Thyroid gland (tissue), 4 donors: ENCODE data around the gene DHRS7B. TPM values are rescaled to one million over a fixed set of nuclear protein-coding genes. Genes with fewer than 3 reads are reported as not detected.
"Not testable (repeated sequence)": the region's sequence is repeated elsewhere in the genome, so short reads cannot be mapped to it uniquely, and the experiment has no call there.

ENCODE experiments used
- DNase-seq, 2 donors: peaks; one replicate each; pipeline ENCODE4 v3.0.0-alpha.2; 2019
- H3K27ac ChIP-seq, 3 donors: fragments of 200-600 bp; sonication (generic); 1 replicate in 2 of 3; 2 replicates in 1 of 3; pipeline ENCODE4 v1.5.1; 2016 to 2019; ENCODE audit warnings: mild to moderate bottlenecking in 1 of 3, moderate library complexity in 1 of 3
- H3K27me3 ChIP-seq: fragments of 200-600 bp; sonication (generic); one replicate; pipeline ENCODE4 v1.5.1; 2019
- H3K36me3 ChIP-seq, 2 donors: fragments of 200-600 bp; sonication (generic); one replicate each; pipeline ENCODE4 v1.5.1; 2016 to 2019
- H3K4me1 ChIP-seq, 2 donors: fragments of 200-600 bp; sonication (generic); one replicate each; pipeline ENCODE4 v1.5.1; 2017 to 2019
- H3K4me3 ChIP-seq, 3 donors: fragments of 200-600 bp; sonication (generic); replicated peaks in 1 of 3; 1 replicate in 2 of 3; 2 replicates in 1 of 3; pipeline ENCODE4 v1.5.1; 2016; ENCODE audit warnings: mild to moderate bottlenecking in 1 of 3
- H3K9me3 ChIP-seq: fragments of 200-600 bp; sonication (generic); one replicate; pipeline ENCODE4 v1.5.1; 2017
- POLR2A ChIP-seq, 2 donors: fragments of 450-650 bp; IDR thresholded peaks; one replicate each; pipeline ENCODE4 v1.6.1; 2017; ENCODE audit warnings: antibody characterized with exemption in 2 of 2, mild to moderate bottlenecking in 2 of 2, moderate library complexity in 1 of 2
- WGBS, 2 donors: methylation state at CpG; one replicate each; pipeline ENCODE4 v1.1.5; 2017; 5-methylcytosine and 5-hydroxymethylcytosine counted together
- intact Hi-C: fragments of 100-400 bp; cut with DNase I; formaldehyde crosslinking; loops from one replicate; pipeline ENCODE4 v1.15.1; 2023
- total RNA-seq, 4 donors: library from RNA; depleted of rRNA; stranded (reverse); fragments of >200 nt; gene quantifications; one replicate each; pipeline ENCODE4 v1.2.3, GENCODE V29; 2016
- TF ChIP-seq, protein P1 (sequence below), 6 experiments: fragments of 200-600 bp in 3 of 6; fragments of 450-650 bp in 3 of 6; sonication (generic) in 3 of 6; IDR thresholded peaks; one replicate each; pipeline ENCODE4 v1.5.1; 2016 to 2019; ENCODE audit warnings: antibody characterized with exemption in 6 of 6, mild to moderate bottlenecking in 2 of 6, inconsistent platforms in 1 of 6, moderate library complexity in 1 of 6

Gene DHRS7B
- total RNA-seq, 4 donors from 2014 or later = 34.1 to 74.1 (median 57.1) TPM

DNA sequence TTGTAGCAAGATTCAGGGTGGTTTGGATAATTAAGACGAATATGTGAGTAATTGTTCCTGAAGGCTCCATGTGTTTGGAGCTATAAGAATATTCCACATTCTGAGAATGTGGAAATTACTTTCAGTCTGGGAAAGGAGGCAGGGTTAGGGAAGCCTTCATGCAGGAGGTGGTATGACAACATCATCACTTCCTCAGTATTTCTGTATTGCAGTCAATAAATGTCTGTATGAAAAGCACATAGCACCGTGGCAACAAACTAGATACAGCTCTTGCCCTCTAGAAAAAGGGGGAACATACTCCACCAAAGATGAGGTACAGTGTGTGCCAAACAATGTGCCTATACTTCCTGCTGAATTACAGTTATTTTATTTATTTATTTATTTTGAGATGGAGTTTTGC, 26.1 kb upstream of the DHRS7B start:
- no peaks in the 10 kb centered on the region for H3K36me3 ChIP-seq
- H3K9me3 ChIP-seq = no peaks in the 10 kb centered on the region
- WGBS, 2 donors = 81 to 86% methylated on average over 2 of the region's 2 CpGs
- intact Hi-C loops = no loop called here
- TF ChIP-seq, protein P1, sequence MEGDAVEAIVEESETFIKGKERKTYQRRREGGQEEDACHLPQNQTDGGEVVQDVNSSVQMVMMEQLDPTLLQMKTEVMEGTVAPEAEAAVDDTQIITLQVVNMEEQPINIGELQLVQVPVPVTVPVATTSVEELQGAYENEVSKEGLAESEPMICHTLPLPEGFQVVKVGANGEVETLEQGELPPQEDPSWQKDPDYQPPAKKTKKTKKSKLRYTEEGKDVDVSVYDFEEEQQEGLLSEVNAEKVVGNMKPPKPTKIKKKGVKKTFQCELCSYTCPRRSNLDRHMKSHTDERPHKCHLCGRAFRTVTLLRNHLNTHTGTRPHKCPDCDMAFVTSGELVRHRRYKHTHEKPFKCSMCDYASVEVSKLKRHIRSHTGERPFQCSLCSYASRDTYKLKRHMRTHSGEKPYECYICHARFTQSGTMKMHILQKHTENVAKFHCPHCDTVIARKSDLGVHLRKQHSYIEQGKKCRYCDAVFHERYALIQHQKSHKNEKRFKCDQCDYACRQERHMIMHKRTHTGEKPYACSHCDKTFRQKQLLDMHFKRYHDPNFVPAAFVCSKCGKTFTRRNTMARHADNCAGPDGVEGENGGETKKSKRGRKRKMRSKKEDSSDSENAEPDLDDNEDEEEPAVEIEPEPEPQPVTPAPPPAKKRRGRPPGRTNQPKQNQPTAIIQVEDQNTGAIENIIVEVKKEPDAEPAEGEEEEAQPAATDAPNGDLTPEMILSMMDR (IDR thresholded peaks at IDR 0.05) = no peak
- TF ChIP-seq POLR2A (IDR thresholded peaks at IDR 0.05) = no peak
- H3K27ac ChIP-seq = no peak overlapping the region
- no peaks in the 10 kb centered on the region for H3K27me3 ChIP-seq
- no peak overlapping the region for H3K4me3 ChIP-seq
- peaks cover 6 to 7% of the 10 kb centered on the region in 2 donors for H3K4me1 ChIP-seq
- no peak for DNase-seq

- H3K27me3 ChIP-seq = no peaks in the 10 kb centered on the region
- WGBS, 2 donors = 91 to 93% methylated on average over 7 of the region's 7 CpGs
- no peaks in the 10 kb centered on the region for H3K9me3 ChIP-seq
- H3K27ac ChIP-seq = no peak overlapping the region
- intact Hi-C loops = no loop called here
- H3K4me3 ChIP-seq = no peak overlapping the region
- no peak for DNase-seq
- peaks cover 0 to 3% of the 10 kb centered on the region in 2 donors for H3K4me1 ChIP-seq
- H3K36me3 ChIP-seq = no peaks in the 10 kb centered on the region
- TF ChIP-seq, protein P1 (IDR thresholded peaks at IDR 0.05) = no peak
- TF ChIP-seq POLR2A (IDR thresholded peaks at IDR 0.05) = no peak
These were observed 22.2 kb upstream of the DHRS7B start for GRCh38 chr17:21104608-21105007.

DNA sequence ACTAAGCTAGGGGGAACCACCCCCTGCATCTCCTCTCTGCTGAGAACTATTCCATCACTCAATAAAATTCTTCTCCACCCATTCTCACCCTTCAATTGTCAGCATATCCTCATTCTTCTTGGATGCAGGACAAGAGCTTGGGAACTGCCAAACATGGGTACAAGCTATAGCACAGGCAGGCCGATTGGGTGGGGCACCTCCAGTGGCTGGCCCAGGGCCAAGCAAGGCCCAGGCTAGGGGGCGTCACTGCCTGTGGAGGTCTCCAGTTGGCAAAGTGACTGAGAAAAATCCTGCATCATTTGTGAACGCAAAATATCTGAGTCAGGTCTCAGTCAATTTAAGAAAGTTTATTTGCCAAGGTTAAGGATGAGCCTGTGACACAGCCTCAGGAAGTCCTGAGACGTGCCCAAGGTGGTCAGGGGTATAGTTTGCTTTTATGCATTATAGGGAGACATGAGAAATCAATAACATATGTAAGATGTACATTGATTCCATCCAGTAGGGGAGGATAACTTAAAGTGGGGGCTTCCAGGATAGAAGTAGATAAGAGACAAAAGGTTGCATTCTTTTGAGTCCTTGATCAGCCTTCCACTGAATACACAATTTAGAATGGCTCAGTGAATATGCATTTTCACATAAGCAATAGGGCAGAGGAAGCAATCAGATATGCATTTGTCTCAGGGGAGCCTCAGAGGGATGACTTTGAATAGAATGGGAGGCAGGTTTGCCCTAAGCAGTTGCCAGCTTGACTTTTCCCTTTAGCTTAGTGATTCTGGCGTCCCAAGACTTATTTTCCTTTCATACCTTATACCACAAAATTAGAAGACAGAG, 21.5 kb upstream of the DHRS7B start:
- WGBS, 2 donors = 73 to 81% methylated on average over 5 of the region's 5 CpGs
- no peaks in the 10 kb centered on the region for H3K9me3 ChIP-seq
- H3K27ac ChIP-seq = no peak overlapping the region
- no peaks in the 10 kb centered on the region for H3K4me1 ChIP-seq
- no peak for DNase-seq
- no peak for TF ChIP-seq POLR2A (IDR thresholded peaks at IDR 0.05)
- TF ChIP-seq, protein P1 (IDR thresholded peaks at IDR 0.05) = no peak
- no peaks in the 10 kb centered on the region for H3K36me3 ChIP-seq
- no peak overlapping the region for H3K4me3 ChIP-seq
- no peaks in the 10 kb centered on the region for H3K27me3 ChIP-seq
- intact Hi-C loops = no loop called here

- Histone ChIP-seq H3K27ac (no peak overlapping the region), H3K27me3 (no peaks in the 10 kb centered on the region), H3K36me3 (no peaks in the 10 kb centered on the region), H3K9me3 (no peaks in the 10 kb centered on the region), H3K4me3 (no peak overlapping the region), H3K4me1 (no peaks in the 10 kb centered on the region)
- intact Hi-C loops = no loop called here
- TF ChIP-seq POLR2A (IDR thresholded peaks at IDR 0.05) = no peak
- TF ChIP-seq, protein P1 (IDR thresholded peaks at IDR 0.05) = no peak
- no peak for DNase-seq
- WGBS, 2 donors = 91 to 99% methylated on average over 3 of the region's 3 CpGs
These were observed 20.4 kb upstream of the DHRS7B start for GRCh38 chr17:21106316-21106715.

DNA sequence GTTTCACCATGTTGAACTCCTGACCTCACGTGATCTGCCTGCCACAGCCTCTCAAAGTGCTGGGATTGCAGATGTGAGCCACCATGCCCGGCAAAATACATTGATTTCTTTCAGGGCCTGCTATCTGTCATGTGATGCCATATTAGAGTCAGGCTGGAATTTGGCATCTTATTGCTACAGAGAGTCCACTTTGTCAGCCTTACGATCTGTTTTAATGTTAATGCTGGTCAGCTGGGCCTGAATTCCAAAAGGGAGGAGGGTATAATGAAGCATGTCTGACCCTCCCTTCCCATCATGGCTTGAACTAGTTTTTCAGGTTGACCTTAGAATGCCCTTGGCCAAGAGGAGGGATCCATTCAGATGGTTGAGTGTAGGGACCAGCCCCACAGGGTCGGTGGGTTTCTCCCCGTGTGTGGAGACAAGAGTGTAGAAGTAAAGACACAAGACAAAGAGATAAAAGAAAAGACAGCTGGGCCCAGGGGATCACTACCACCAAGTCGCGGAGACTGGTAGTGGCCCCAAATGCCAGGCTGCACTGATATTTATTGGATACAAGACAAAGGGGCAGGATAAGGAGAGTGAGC, 19.6 kb upstream of the DHRS7B start:
- H3K4me3 ChIP-seq, H3K4me1 ChIP-seq, H3K27ac ChIP-seq, H3K27me3 ChIP-seq, intact Hi-C loops, H3K36me3 ChIP-seq, DNase-seq, H3K9me3 ChIP-seq: not testable (repeated sequence)
- 87 to 88% methylated on average over 7 of the region's 7 CpGs for WGBS, 2 donors
